ENCODE results near the gene ALDOC.
A peak's percentile ranks its signal among the peaks of the same experiment; 100 is the strongest.

The ALDOC gene

DNA sequence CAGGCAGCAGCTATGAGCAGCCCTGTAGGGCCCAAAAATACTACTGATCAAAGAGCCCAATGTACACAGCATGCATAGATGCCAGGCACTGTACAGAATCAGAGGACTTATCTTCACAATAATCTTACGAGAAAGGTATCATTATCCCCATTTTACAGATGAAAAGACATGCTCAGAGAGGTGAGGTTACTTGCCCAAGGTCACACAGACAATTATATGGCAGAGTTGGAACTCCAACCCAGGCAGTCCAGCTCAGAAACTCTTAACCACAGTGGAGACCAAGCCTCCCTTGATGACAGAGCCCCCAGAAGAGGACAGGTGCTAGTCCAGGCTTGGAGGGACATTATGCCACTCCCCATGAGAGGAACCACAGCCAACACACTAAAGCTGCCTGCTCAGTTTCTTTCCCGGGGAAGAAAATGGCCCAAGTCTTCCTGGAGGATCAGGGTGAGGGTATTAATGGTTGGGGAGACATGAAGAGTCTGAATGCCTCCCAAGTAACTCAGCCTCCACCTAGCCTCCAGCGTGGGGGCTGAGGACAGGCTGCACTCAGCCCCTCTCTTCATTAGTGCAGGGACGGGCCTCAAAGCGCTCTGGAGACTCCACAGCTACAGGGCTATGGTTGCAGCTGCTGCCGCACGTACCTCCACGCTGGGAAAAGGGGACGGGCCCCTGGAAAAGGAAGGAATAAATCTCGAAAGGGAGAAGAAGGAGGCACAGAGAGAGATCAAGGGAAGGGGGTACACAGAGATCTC is 25.1 kb downstream of the ALDOC start:
- DNase-seq, result no peak

DNA sequence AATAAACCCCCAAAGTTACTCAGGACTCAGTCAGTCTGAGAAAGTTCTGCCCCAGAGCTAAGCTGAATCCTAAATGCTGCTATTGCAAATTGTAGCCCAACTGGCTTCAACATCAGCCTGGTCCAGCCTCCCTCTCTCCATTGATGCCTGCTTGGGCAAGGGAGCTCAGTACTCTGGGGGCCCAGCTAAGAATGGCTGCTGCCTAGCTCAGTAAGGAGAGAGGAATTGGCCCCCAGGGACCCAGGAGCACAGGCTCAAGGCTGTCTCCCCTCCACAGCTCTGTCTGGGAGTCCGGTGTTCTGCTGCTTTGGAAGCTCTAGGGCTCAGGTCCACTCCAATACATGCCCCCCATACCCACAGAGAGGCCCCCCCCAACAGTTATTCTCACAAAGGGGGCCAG is 25.8 kb downstream of the ALDOC start:
- no peak for DNase-seq

DNA sequence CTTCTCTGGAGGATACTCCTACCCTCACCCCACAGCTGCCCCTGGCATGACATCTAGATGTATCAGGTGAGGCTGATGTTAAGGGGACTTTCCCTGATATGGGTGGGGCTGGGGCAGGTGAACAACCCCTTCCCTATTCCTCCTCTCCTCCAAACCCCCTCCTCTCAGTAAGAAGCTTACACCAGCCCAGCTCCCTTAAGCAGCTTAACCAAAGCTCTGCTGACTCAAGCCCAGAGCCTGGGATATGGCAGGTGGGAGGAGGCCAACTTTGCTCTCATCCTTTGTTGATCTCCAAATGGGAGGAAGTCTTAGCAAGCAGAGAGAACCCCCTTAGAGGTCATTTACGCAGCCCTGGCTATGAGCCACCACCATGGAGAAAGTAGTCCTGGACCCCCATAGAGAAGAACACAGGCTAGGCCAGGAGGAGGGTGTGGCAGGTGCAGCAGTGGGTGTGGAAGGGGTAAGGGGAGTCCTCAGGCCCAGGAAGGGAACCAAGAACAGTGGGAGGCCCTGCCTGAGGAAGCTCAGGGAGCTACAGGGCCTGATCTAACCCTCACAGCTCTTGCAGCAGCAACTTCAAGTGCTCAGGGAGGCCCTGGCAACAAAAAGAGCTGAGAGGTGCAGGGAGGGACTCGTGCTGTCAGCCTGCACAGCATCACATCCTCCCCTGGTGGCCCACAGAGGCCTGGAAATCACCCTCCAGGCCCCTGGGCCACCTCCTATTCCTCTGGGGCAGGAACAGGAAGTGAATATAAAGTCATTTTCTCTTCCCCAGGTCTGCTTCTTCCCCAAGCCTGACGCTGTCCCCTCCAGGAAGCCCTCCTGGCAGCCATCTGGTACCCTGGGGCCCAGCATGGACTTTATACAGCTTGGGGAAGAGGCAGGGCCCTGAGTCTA is 27.2 kb downstream of the ALDOC start:
- peak; percentile 78 for DNase-seq

DNA sequence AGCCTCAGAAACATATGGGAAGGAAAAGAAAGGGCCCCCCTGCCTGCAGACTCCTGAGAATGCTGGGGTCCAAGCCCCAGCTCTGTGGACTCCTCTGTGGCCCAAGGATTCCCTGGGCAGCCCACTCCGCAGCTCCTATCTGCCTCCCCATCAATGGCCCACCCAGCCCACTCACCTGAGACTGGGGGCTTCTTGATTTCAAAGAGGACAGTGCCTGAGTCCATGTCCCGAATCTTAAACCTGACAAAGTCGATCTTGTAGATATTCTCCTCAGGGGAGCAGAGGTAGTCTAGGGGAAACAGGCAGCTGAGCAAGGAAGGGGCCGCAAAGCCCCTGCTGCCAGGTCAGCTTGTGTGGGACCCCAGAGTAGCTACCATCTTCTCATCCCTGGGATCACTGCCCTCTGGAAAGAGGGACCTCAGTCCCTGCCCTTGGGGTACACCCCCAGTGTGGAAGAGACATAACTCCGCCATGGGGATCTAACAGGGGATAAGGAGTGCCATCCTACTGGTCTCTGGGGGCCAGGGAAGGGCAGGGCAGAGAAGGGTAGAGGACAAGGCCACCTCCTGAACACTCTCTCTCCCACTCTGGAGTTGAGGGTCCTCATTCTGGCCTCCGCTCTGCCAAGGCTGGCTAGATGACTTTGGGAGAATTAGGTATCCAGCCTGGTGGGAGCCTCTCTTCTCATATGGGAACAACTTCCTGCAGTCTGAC is 28.1 kb downstream of the ALDOC start:
- no peak for DNase-seq

DNA sequence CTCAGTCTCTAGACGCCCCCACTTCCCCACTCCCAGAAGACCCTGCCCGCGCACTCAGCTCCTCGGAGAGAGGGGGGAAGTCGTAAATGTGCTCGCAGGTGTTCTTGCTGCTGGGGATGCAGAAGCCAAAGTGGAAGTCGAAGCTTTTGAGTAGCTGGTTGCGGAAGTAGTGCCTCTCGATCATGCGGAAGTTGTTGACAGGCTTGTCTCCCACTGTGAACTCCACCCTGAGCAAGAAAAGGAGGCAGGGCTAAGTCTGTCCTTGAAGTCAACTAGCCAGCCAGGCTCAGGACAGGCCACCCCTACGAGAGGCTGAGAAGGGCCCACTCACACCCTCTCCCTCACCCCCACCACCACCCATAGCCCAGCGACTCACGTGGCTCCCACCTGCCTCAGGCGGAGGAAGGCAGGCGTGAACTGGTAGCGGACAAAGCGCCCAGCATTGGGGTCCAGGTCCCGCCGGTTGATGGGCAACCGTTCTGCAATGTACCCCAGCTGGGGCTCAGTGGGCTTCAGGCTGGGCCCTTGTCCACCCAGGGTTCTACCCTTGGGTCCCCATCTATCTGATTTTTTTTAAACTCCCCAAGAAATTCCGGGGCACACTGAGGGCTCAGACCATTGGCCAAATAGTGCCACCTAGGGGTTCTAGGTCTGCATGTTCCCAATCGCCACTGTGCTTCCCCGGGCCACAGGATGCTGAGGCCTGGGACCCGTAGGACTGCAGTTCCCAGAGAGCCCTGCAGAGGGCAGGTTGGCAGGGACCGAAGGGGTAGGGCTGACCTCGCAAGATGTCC is 28.9 kb downstream of the ALDOC start:
- DNase-seq, result peak; percentile 89

DNA sequence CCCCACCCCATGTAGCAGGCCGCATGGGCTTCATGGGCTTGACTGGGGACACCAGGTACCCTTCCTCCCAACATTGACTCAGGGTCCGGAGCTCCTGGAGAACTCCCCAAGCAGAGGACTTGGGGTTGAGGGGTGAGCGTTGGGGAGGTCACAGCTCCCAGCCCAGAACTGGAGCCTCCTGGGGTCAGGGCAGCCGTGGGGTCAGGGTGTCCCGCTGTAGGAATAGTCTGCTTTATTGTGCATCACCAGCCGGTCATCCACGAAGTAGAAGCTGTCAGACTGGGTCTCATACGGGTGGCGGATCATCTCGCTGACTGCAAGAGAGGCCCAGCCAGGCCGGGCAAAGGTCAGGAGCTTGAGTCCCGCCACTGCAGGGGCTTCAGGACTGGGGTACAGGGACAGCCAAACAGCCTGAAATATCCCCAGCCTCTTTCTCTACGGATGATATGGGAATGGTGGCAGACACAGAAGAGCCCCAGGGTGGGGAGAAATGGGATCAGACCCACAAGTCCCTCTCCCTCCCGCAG is 29.5 kb downstream of the ALDOC start:
- DNase-seq, result no peak

DNA sequence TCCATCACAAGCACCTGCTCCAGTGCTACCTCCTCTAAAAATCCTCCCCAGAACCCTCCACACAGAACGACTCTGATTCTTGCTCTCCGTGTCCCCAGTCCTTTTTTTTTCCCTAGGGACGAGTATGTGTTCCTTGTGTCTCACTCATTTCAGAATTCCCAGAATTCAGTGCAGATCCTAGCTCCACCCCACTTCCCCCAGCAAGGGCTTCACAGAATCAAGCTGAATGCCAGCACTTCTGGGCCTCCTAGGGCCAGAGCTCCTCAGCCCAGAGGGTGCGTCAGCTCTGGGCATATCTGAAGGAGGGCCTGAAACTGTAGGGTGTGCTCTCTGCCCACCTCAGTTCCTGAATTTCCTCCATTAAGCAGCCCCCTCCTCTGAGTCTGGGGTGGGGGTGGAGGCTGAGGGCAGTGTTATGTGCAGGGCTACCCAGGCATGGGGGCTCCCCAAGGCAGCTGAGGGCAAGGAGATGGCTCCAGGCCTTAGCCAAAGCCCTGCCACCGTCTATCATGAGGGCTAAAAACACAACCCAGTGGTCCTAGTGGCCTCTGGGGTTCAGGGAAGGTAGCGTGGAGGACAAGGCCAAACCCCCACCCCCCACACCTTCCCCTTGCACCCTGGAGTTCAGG is 30.8 kb downstream of the ALDOC start:
- no peak for DNase-seq

DNA sequence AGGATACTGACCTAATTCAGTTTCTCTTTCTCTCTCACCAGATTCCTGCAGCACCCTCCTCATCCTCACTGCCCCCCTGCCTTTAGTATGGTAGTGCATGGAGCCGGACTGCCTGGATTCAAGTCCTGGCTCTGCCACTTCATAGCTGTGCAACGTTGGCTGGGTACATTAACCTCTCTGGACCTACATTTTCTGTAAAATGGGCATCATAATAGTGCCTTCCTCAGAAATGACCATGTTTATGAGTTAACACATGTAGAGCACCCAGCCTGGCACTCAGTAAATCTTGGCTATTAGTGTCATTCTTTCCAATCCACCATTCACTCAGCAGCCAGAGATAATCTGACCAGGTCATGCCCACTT is 31.6 kb downstream of the ALDOC start:
- no peak for DNase-seq

DNA sequence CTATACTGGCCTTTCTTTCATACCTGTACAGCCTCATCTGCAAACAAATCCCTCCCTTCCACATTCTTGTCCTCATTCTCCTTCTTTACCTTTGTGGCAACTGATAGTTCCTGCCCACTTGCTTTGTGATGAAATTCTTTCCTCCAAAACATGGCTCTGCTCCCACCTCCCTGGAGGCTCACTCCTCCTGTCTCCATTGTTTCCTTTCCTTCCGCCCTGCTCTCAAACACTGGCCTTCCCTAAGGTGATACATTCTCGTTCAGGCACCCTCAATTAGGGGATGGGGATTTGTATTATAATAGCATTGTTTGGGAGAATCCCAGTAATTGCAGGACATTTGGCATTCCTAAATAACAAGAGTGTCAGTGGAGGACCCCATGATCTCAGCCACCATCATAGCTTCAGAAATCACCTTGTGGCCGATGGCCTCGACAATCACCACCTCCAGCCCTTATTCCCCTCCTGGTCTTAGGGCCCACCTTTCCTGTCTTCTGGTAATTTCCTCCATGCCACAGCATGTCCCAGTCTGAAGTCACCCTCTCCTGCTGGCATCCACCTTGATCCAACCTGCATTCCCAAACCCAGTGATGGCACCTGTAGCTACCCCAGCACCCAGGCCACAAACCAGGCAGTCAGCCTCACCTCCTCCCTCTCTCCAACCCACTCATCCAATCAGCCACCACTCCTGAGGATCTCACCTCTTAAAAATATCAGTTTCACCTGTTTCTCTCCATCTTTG is 32.1 kb downstream of the ALDOC start:
- no peak for DNase-seq

DNA sequence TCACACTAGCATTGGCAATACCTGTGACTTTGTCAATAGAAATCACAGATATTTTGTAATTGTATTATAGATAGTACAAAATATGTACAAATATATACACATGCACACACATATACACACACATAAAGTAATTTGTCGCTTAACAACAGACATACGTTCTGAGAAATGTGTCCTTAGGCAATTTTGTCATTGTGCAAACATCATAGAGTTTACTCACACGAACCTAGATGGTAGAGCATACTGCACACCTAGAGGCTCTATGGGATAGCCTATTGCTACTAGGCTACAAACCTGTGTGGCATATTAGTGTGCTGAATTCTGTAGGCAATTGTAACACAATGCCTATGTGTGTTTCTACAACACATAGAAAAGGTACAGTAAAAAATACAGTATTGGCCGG is 35.3 kb downstream of the ALDOC start:
- DNase-seq, result no peak

DNA sequence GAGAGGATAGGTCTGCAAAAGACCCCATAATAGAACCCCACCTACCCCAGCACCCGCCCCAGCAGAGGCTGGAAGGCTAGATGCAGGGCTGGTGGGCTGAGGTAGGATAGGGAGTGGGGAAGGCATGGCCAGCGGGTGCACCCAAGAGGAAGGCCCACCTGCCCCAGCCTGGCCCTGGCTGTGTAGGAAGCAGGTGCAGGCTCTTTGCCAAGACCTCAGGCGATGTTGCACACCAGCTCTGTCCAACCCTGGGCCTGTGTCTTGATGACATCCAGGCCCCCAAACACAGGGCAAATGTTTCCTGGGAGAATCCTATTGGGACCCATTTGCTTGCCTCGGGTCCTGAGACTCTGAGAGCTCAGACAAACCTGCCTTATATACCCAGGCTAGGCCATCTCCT is 36.5 kb downstream of the ALDOC start:
- no peak for DNase-seq

DNA sequence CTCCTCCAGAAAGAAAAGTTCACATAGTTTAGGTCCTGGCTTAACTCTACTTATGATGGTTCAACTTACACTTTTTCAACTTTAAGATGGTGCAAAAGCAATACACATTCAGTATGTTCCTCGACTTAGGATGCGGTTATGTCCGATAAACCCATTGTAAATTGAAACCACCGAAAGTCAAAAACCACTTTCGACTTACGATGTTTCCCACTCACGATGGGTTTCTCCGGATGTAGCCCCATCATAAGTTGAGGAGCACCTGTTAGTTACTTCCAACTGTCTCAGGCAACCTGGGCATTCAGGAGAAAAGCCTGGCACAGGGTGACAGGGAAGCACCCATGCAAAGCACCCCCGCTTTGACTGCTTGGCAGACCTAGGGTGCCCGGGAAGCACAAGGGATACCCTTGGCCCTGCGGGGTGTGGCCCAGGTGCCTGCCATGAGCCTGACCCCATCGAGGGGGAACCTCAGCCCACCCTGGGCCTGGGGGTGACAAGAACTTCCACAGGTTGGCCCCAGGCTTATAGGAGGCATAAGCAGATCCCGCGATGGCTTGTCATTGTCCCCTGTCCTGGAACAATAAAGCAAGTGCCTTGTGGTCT is 38.3 kb downstream of the ALDOC start:
- DNase-seq, result no peak

DNA sequence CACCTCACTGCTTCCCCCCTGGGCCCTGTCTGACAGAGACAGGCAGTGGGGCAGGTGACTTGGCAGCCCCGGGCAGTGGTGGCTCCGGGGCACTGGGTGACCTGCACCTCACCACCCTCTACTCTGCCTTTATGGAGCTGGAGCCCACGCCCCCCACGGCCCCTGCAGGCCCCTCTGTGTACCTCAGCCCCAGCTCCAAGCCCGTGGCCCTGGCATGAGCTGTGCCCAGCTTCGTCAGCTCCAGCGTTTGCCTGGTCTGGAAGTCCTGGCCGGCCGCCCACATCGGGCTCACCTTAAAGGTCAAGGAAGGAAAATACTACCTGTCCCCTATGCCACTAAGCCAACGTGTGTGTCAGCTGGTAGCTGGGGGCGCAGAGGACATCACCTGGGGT is 39.5 kb downstream of the ALDOC start:
- DNase-seq, result no peak

DNA sequence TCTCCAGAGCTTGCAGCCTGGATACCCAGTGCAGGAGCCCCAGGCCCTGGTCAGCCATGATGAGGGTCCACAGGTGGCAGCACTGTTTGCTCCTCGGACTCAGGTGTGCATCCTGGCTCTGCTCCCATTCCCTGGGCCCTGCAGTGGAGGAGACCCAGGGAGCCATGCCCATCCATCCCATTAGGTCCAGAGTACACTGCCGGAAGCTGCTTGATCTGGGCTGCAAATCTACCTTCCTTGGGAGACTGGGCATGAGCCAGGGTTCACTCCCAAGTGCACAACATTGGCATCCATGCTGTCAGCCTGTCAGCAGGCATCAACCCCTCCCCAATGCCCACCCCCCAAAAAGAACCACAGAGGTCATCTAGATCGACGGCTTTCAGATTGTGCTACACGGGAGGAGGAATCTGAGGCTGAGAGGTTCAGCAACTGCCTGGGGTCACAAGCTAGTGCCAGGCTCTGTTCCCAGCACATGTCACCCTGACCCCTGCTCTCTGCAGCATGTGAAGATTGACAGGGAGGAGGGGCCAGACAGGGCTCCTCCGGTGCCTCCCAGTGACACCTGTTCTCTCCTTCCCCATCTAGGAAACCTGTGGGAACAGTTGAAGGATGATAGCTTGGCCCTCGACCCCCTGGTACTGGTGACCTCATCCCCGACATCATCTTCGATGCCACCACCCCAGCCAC is 40.0 kb downstream of the ALDOC start:
- DNase-seq, result no peak

DNA sequence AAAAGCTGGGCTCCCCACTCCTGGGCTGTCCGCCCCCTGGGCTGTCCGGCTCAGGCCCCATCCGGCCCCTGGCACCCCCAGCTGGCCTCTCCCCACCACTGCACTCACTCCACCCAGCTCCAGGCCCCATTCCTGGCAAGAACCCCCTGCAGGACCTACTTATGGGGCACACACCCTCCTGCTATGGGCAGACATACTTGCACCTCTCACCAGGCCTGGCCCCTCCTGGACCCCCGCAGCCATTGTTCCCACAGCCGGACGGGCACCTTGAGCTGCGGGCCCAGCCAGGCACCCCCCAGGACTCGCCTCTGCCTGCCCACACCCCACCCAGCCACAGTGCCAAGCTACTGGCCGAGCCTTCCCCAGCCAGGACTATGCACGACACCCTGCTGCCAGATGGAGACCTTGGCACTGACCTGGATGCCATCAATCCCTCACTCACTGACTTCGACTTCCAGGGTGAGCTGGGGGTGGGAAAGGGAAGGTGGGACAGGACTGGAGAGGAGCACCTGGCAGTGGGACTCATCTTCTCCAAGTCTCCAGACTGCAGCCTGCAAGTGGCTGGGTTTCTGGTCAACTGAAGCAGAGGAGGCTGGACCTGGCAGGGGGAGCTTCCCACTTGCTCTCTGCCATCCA is 41.8 kb downstream of the ALDOC start:
- DNase-seq, result no peak

DNA sequence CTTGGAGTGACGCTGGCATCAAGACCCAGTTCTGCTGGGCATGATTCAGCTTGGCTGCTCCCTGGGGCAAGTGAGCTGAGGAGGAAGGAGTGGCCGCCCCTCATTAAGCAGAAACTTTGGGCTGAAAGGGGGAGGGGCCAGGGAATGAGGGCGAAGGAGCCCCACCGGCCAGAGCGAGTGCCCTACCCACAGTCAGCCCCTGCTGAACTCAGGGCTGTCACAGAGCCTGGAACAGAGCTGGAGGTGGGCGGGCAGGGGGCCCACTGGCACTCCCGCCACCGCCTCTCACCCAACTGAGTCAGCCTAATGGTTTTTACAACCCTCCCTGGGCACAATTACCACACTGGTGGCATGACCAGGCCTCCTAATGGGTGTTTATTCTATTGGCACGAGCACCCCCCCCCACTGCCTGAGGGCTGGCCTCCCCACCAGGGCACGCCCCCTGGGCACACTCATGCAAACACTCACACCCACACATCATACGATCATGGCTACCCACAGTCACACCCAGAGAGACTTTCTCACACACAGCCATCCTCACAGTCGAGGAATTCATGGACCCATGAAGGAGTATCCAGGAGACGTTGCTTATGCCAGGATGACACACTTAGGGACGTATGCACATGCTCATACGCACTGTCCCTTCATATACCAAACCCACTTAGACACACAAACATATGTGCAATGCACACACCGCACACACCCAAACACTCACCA is 43.4 kb downstream of the ALDOC start:
- DNase-seq, result no peak

DNA sequence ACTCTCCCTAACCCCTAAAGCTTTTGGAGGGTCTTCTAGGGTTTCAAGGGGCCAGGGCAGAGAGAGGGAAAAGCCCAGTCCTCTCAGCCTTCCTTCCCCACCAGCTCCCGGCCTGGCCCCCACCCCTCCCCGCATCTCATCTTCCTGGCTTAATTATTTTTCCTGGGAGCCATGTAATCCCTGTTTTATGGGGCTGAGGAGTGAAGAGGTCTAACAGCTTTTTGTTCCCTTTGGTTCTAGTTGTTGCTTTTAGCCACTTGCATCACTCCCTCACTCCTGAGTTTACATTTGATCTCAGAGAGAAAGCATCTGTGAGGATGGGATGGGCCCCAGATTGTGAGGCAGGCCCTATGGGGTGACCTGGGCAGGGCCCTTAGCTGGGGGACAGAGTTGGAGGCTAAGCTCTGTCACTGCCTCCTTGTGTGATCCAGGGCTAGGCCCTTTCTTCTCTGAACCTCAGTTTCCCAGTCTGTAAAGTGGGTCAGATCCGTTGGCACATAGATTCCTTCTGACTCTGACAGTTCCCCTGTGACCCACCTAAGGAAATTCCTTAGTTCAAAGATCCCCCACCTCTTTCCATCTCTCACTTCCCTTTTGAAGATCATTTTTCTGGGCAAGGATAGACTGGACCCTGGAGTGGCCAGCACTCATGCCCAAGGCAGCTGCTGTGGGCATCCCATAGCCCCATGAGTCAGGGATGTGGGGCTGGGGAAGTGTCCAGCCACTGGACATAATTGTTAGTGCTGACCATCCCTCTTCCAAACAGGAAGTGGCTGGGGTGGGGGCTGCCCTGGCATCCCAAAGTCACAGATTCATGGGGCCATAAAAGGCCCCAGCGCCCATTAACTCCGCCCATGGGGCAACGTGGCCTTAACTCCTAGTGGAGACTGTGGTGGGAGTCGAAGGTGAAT is 44.4 kb downstream of the ALDOC start:
- no peak for DNase-seq

DNA sequence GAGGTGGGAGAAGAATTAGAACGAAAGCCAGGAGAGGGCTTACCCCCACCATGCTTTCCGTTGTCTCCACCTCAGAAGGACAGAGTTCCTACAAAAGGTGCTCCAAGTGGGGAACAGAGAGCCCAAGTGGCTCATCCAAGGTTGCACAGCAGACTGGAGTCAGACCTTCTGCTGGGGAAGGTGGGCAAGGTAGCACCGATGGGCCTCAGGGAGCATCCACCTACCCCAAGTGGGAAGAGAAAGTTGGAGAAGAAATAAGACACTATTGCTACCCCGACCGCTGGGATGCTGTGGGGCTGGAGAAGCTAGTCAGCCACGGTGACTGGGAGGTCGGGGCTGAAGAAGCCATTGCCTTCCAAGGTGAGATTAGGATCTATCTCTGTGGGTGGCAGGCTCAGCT is 45.8 kb downstream of the ALDOC start:
- no peak for DNase-seq
